Thymus (tissue), 11 donors: ENCODE results near the gene PSORS1C2. TPM values are rescaled to one million over a fixed set of nuclear protein-coding genes. Genes with fewer than 3 reads are reported as not detected.

Source experiments
- DNase-seq, 9 donors: peaks; one replicate each; pipeline ENCODE4 v3.0.0-alpha.2; 2013; ENCODE audit warnings: low spot score in 9 of 9, low read depth in 6 of 9, missing footprints in 1 of 9
- H3K27ac ChIP-seq, 2 donors: one replicate each; pipeline ENCODE4 v1.5.1; 2013; ENCODE audit warnings: control low read depth in 1 of 2, low read depth in 1 of 2, low read length in 1 of 2, mild to moderate bottlenecking in 1 of 2, moderate library complexity in 1 of 2
- H3K27me3 ChIP-seq, 2 donors: one replicate each; pipeline ENCODE4 v1.5.1; 2013; ENCODE audit warnings: low read length in 1 of 2; ENCODE audit not compliant: control insufficient read depth in 2 of 2, insufficient read depth in 1 of 2
- H3K36me3 ChIP-seq, 2 donors: one replicate each; pipeline ENCODE4 v1.5.1; 2013; ENCODE audit warnings: low read length in 1 of 2, mild to moderate bottlenecking in 1 of 2, moderate library complexity in 1 of 2; ENCODE audit not compliant: control insufficient read depth in 2 of 2, insufficient read depth in 2 of 2
- H3K4me1 ChIP-seq, 2 donors: one replicate each; pipeline ENCODE4 v1.5.1; 2013; ENCODE audit warnings: low read length in 2 of 2; ENCODE audit not compliant: control insufficient read depth in 2 of 2, insufficient read depth in 2 of 2
- H3K4me3 ChIP-seq, 2 donors: one replicate each; pipeline ENCODE4 v1.5.1; 2013; ENCODE audit warnings: low read length in 2 of 2, control low read depth in 1 of 2, mild to moderate bottlenecking in 1 of 2
- H3K9me3 ChIP-seq, 2 donors: one replicate each; pipeline ENCODE4 v1.5.1; 2013; ENCODE audit warnings: low read length in 1 of 2, mild to moderate bottlenecking in 1 of 2; ENCODE audit not compliant: control insufficient read depth in 2 of 2, insufficient read depth in 1 of 2
- WGBS: extraction: QIAGEN DNeasy Blood & Tissue Kit; methylation state at CpG from one replicate; pipeline ENCODE4 v1.1.7; 2013; 5-methylcytosine and 5-hydroxymethylcytosine counted together
- polyA plus RNA-seq: library from polyadenylated mRNA; stranded (reverse); fragments of 200-250 nt; gene quantifications from one replicate; pipeline ENCODE4 v1.2.3, GENCODE V29; 2013
- total RNA-seq: library from RNA; stranded (reverse); fragments of 120-200 nt; gene quantifications from one replicate; pipeline ENCODE4 v1.2.4, GENCODE V29; 2013
- donor health status: healthy.

The PSORS1C2 gene
- total and polyA plus RNA-seq, 2 donors: 16.4 TPM; not detected in 1

DNA sequence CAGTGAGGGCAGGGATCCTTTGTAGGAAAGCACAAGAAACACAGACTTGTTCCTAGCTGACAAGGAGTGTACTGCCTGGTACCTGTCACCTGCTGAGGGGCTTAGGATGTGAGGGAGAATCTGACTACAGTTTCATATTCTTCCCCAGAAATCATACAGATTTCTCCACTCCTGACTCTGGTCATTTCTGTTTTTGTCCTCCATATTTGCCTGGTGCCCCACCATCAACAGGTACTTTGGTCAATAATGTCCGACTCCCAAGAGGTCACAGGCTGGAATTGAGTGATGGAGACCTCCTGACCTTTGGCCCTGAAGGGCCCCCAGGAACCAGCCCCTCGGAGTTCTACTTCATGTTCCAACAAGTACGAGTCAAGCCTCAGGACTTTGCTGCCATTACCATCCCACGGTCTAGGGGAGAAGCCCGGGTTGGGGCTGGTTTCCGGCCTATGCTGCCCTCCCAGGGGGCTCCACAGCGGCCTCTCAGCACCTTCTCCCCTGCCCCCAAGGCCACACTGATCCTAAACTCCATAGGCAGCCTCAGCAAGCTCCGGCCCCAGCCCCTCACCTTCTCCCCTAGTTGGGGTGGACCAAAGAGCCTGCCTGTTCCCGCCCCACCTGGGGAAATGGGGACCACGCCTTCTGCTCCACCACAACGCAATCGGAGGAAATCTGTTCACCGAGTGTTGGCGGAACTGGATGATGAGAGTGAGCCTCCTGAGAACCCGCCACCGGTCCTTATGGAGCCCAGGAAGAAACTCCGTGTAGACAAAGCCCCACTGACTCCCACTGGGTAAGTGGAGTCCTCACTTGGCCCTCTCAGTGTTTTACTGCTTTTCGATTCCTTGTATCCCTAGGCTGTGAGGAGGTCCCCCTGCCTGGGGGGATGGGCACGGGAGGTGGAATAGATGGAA is 22.6 kb upstream of the PSORS1C2 start:
- no peaks in the 10 kb centered on the region for H3K9me3 ChIP-seq
- DNase-seq: no peak
- H3K27me3 ChIP-seq: no peaks in the 10 kb centered on the region
- peaks cover 13 to 20% of the 10 kb centered on the region in 2 donors for H3K4me1 ChIP-seq
- WGBS: 98% methylated on average over 19 of the region's 19 CpGs
- peaks cover 16 to 36% of the 10 kb centered on the region in 2 donors for H3K36me3 ChIP-seq
- no peak overlapping the region for H3K4me3 ChIP-seq
- no peak overlapping the region for H3K27ac ChIP-seq

DNA sequence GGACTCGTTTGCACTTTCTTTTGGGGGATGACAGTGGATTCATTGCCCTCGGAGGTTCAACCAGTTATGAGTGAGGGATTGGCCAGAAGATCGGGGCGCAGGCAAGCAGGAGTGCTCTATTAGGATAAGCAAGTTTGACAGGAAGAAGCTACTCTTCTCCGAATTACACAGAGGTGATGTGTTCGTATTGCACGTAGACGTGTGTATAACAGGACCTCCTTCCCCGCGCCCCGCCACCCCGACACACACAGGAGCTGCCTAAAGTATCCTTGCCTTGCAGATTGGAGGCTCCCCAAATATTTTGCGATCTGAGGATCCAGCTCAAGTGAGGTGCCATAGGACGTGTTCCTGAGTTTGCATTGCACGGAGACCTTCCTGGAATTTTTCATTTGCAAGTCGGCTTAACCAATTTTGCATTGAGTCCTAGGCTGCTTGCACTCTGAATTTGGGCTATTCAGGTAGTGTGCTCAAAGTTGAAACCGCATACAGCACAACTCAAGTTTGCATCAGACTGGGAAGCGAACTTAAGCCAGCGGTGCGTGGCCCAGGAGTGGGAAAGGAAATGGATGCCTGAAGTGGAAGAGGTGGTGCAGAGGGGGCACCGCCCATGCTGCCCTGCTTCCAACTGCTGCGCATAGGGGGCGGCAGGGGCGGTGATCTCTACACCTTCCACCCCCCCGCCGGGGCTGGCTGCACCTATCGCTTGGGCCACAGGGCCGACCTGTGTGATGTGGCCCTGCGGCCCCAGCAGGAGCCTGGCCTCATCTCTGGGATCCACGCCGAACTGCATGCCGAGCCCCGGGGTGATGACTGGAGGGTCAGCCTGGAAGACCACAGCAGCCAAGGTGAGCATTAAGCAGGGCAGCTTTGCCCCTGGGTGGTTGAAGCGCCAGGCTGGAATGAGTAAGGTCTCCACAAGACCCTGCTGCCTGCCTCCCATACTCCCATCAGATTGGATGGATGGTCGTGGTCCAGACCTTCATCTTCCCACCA is 20.3 kb upstream of the PSORS1C2 start:
- Histone ChIP-seq H3K4me3 (peak overlapping the region; percentile 61 to 82), H3K36me3 (peaks cover 22 to 35% of the 10 kb centered on the region in 2 donors), H3K9me3 (no peaks in the 10 kb centered on the region), H3K4me1 (peaks cover 13 to 20% of the 10 kb centered on the region in 2 donors), H3K27me3 (no peaks in the 10 kb centered on the region), H3K27ac (peak overlapping the region in 1 of 2 donors; percentile 63)
- WGBS: 28% methylated on average over 35 of the region's 35 CpGs
- peak in 4 of 9 donors; percentile 10 to 26 (median 12) for DNase-seq

DNA sequence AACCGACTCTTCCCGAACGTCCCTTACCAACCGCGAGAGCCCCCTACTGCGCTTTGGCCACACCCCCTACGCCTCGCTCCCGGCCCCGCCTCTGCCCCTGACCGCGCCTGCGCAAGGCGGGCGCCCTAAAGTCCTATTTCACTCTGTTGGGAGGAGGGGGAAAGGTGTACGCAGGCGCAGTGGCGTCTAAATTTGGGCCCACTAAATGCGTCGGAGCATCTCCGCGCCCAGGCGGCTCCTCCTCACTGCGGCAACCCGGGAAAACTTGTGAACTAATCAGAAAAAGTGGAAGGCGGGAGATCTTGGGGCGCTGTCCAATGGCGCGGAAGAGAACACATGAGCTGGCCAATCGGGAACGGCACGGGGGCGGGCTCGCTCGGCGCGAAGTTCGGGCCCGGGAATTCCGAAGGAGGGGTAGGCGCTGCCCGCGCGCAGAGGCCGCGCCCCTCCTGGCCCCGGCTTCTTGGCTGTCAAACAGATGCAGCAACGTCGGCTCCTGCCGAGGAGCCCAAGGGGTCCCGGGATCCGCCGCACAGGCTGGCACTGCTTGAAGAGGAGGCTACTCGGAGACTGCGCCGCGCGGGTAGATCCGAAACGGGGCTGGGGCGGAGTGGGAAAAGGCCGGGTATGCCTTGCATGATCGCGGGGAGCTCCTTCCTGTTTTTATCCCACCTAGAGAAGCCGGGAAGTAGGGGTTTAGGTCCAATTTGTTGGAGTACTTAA is 19.4 kb upstream of the PSORS1C2 start, which contains the start of gene TCF19:
Gene TCF19 (plus strand): TSS at position 450 of the 723 bp plus-strand sequence. CDS start 881 bp downstream, outside the sequence.
- peak; percentile 98 to 100 (median 99) for DNase-seq
- WGBS: under 1% methylated on average over 65 of the region's 65 CpGs
- no peaks in the 10 kb centered on the region for H3K9me3 ChIP-seq
- no peaks in the 10 kb centered on the region for H3K27me3 ChIP-seq
- H3K36me3 ChIP-seq: peaks cover 26 to 29% of the 10 kb centered on the region in 2 donors
- H3K4me3 ChIP-seq: peak within 1 kb of the TSS; percentile 61 to 82
- peaks cover 13 to 20% of the 10 kb centered on the region in 2 donors for H3K4me1 ChIP-seq
- H3K27ac ChIP-seq: peak within 1 kb of the TSS; percentile 70 to 79

DNA sequence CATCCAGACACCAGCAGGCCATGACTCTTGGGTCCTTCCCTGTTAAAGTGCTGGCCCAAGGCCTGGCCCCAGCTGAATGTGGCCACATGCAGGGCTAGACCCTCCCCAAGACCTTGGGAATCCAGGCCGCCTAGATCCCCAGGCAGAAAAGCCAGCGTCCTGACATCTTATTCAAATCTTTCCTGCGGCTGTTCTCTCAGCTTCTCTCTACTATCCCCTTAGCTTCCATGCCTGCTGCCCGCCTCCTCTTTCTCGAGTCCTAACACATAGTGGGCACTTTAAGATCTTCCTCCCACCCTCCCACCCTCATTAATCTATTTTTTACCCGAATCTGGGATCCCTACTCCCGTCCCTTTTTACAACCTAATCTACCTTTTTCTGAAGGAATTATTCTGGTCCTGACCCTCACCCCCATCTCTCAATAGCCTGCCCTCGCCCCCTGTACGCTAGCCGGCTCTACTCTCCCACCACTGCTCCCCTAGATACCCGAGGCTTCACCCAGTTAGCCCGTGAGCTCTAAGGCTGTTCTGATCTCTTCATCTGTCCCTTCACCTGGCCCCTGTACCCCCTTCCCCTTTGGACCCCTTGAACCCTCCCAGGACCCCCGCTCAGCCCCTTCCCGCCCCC is 18.8 kb upstream of the PSORS1C2 start, which contains the start of gene CCHCR1:
Gene CCHCR1 (minus strand): TSS at position 290 of the 627 bp plus-strand sequence. CDS start 202 bp downstream, at position 88.
- peaks cover 19 to 23% of the 10 kb centered on the region in 2 donors for H3K36me3 ChIP-seq
- WGBS: 18% methylated on average over 14 of the region's 14 CpGs
- DNase-seq: no peak
- H3K9me3 ChIP-seq: no peaks in the 10 kb centered on the region
- H3K27me3 ChIP-seq: no peaks in the 10 kb centered on the region
- H3K4me1 ChIP-seq: peaks cover 13 to 20% of the 10 kb centered on the region in 2 donors
- peak within 1 kb of the TSS; percentile 61 to 82 for H3K4me3 ChIP-seq
- peak within 1 kb of the TSS; percentile 70 to 79 for H3K27ac ChIP-seq

DNA sequence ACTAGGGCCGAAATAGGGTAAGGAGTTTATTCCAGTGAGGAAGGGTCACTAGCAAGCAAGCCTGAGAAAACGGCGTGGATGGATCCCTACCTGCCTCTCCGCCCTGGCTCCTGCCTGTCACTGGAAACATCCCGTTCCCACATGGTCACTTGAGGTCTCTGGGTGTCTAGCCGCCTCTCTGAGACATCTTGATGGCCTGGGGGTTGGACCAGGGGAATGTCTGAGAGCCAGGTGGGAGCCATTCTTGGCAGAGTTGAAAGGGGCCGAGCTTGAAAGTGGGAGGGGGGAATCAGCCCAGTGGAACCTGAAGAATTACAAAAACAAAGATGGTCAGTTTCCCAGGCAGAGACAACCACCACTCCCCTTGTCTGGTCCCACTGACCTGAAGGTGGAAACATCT is 17.8 kb upstream of the PSORS1C2 start:
- DNase-seq: no peak

DNA sequence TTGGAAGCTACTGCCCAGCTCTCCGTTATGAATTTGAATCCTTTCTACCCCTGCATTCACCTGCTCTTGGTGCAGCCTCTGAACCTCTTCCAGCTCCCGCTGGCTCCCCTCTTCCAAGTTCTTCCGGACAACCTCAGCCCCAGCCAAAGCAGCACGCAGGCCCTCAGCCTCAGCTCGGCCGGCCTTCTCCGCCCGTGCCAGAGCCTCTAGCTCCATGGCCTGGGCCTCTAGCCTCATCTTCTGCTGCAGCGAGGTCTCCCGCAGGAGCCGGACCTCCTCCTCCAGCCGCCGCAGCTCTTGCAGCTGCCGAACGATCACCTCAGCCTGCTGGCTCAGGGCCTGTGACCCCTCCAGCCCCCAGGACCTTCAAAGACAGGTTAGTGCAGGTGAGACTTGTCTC is 15.6 kb upstream of the PSORS1C2 start:
- DNase-seq: no peak
- WGBS: 89% methylated on average over 15 of the region's 15 CpGs
- no peak overlapping the region for H3K4me3 ChIP-seq
- no peak overlapping the region for H3K27ac ChIP-seq
- peaks cover 8 to 16% of the 10 kb centered on the region in 2 donors for H3K4me1 ChIP-seq
- peaks cover 19 to 23% of the 10 kb centered on the region in 2 donors for H3K36me3 ChIP-seq
- no peaks in the 10 kb centered on the region for H3K27me3 ChIP-seq
- H3K9me3 ChIP-seq: no peaks in the 10 kb centered on the region

More for the DNA sequence above, 17.8 kb upstream of the PSORS1C2 start:
- Histone ChIP-seq H3K27me3 (no peaks in the 10 kb centered on the region), H3K4me3 (no peak overlapping the region), H3K9me3 (no peaks in the 10 kb centered on the region), H3K4me1 (peaks cover 13 to 20% of the 10 kb centered on the region in 2 donors), H3K27ac (no peak overlapping the region), H3K36me3 (peaks cover 12 to 13% of the 10 kb centered on the region in 2 donors)
- 97% methylated on average over 7 of the region's 7 CpGs for WGBS

DNA sequence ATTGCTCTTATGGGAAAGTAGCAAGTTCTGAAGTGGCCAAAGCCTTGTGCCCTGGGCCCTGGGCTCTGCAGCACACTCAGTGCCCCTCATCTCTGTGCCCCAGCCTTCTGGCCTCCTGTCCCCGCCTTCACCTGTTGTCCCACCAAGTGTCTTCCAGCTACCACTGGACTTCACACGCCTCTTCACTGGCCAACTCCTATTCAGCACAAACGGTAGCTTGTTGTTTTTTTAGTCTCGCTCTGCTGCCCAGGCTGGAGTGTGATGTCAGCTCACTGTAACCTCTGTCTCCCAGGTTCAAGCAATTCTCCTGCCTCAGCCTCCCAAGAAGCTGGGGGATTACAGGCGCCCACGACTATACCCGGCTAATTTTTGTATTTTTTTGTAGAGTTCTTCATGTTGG is 13.9 kb upstream of the PSORS1C2 start:
- 97% methylated on average over 7 of the region's 7 CpGs for WGBS
- H3K4me1 ChIP-seq: peaks cover 4 to 9% of the 10 kb centered on the region in 2 donors
- no peak for DNase-seq
- H3K9me3 ChIP-seq: no peaks in the 10 kb centered on the region
- no peak overlapping the region for H3K4me3 ChIP-seq
- no peak overlapping the region for H3K27ac ChIP-seq
- H3K27me3 ChIP-seq: no peaks in the 10 kb centered on the region
- peaks cover 27 to 29% of the 10 kb centered on the region in 2 donors for H3K36me3 ChIP-seq
